BE2C (cell line): ENCODE measurements around the gene XXYLT1.
A peak's percentile ranks its signal among the peaks of the same experiment; 100 is the strongest.

Experiments used
- DNase-seq: peaks from one replicate; pipeline ENCODE4 v3.0.0-alpha.2; 2020
- H3K27me3 ChIP-seq: fragments of 250-450 bp; sonication (Bioruptor Pico); 2 replicates; pipeline ENCODE4 v1.5.1; 2020; ENCODE audit warnings: mild to moderate bottlenecking
- H3K36me3 ChIP-seq: fragments of 250-450 bp; sonication (Bioruptor Pico); 2 replicates; pipeline ENCODE4 v1.5.1; 2020; ENCODE audit warnings: mild to moderate bottlenecking
- H3K4me1 ChIP-seq: fragments of 250-450 bp; sonication (Bioruptor Pico); 2 replicates; pipeline ENCODE4 v1.5.1; 2020
- H3K4me3 ChIP-seq: 2 replicates; pipeline ENCODE4 v1.5.1; 2011; ENCODE audit warnings: low read depth, low read length
- H3K9me3 ChIP-seq: fragments of 250-450 bp; sonication (Bioruptor Pico); 2 replicates; pipeline ENCODE4 v1.5.1; 2020
- CTCF ChIP-seq: IDR thresholded peaks from 2 replicates; pipeline ENCODE4 v1.5.1; 2012; ENCODE audit warnings: mild to moderate bottlenecking, low read depth, low read length

XXYLT1 gene

GRCh38 chr3:195284842-195285241 is 13.9 kb upstream of the XXYLT1 start:
- Histone ChIP-seq H3K4me3 (no peak overlapping the region), H3K36me3 (peaks cover 8% of the 10 kb centered on the region), H3K27me3 (no peaks in the 10 kb centered on the region), H3K4me1 (no peaks in the 10 kb centered on the region), H3K9me3 (no peaks in the 10 kb centered on the region)
- no peak for DNase-seq
- no peak for TF ChIP-seq CTCF

- H3K4me3 ChIP-seq, result no peak overlapping the region
- no peaks in the 10 kb centered on the region for H3K27me3 ChIP-seq
- H3K36me3 ChIP-seq, result peaks cover 8% of the 10 kb centered on the region
- H3K9me3 ChIP-seq, result no peaks in the 10 kb centered on the region
- TF ChIP-seq CTCF, result no peak
- DNase-seq, result no peak
- H3K4me1 ChIP-seq, result no peaks in the 10 kb centered on the region
These were observed 12.0 kb upstream of the XXYLT1 start for GRCh38 chr3:195282961-195283360.

- peaks cover 1% of the 10 kb centered on the region for H3K4me1 ChIP-seq
- TF ChIP-seq CTCF, result no peak
- H3K36me3 ChIP-seq, result no peaks in the 10 kb centered on the region; the same call in 1 of the 2 replicates
- no peak for DNase-seq
- H3K27me3 ChIP-seq, result no peaks in the 10 kb centered on the region
- H3K9me3 ChIP-seq, result no peaks in the 10 kb centered on the region
- H3K4me3 ChIP-seq, result no peak overlapping the region
These were observed 3.5 kb upstream of the XXYLT1 start for GRCh38 chr3:195274259-195274966.

- TF ChIP-seq CTCF, result peak; percentile 89
These were observed 668 bp upstream of the XXYLT1 start for GRCh38 chr3:195271410-195272243.

GRCh38 chr3:195270079-195270816 is 711 bp downstream of the XXYLT1 start:
- Histone ChIP-seq H3K27me3 (no peaks in the 10 kb centered on the region), H3K36me3 (peaks cover 4% of the 10 kb centered on the region), H3K4me1 (peaks cover 4% of the 10 kb centered on the region), H3K9me3 (no peaks in the 10 kb centered on the region), H3K4me3 (peak overlapping the region; percentile 91)
- peak; percentile 17 for TF ChIP-seq CTCF
- peak; percentile 80 for DNase-seq

More at GRCh38 chr3:195271410-195272243, 668 bp upstream of the XXYLT1 start:
- H3K4me3 ChIP-seq, result peak overlapping the region; percentile 91
- DNase-seq, result peak; percentile 94
- no peaks in the 10 kb centered on the region for H3K27me3 ChIP-seq
- H3K36me3 ChIP-seq, result no peaks in the 10 kb centered on the region; the same call in 1 of the 2 replicates
- peaks cover 4% of the 10 kb centered on the region for H3K4me1 ChIP-seq
- no peaks in the 10 kb centered on the region for H3K9me3 ChIP-seq
